GM12864 (cell line): ENCODE measurements around the gene HDGFL3.

Source experiments
- DNase-seq: peaks from one replicate; pipeline ENCODE4 v3.0.0-alpha.2; 2011; ENCODE audit warnings: low read depth
- H3K4me3 ChIP-seq: 2 replicates; pipeline ENCODE4 v1.5.1; 2011; ENCODE audit warnings: mild to moderate bottlenecking, low read depth, low read length, control low read depth
- TF ChIP-seq, protein P1 (sequence below): IDR thresholded peaks from 2 replicates; pipeline ENCODE4 v1.5.1; 2011; ENCODE audit warnings: low read depth, mild to moderate bottlenecking, moderate library complexity, low read length, control low read depth, inconsistent platforms; ENCODE audit errors: missing control alignments

HDGFL3 gene

DNA sequence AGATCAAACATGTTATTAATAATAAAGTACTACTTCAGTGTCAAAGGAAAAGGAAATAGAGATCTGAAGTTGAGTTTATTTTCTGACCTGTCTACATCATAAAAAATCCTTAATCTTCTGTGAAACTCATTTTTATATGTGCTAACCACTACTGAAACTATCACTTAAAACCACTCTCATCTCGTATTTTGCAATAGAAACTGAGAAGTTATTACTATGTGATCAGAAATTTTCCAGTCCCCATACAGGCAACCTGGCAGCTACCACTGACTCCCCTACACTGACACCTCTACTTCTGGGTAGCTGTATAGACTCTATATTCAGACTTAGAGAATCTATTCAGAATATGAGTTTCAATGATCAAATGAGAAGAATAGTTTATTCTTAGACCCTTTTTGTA is 8.3 kb downstream of the HDGFL3 start:
- TF ChIP-seq, protein P1, sequence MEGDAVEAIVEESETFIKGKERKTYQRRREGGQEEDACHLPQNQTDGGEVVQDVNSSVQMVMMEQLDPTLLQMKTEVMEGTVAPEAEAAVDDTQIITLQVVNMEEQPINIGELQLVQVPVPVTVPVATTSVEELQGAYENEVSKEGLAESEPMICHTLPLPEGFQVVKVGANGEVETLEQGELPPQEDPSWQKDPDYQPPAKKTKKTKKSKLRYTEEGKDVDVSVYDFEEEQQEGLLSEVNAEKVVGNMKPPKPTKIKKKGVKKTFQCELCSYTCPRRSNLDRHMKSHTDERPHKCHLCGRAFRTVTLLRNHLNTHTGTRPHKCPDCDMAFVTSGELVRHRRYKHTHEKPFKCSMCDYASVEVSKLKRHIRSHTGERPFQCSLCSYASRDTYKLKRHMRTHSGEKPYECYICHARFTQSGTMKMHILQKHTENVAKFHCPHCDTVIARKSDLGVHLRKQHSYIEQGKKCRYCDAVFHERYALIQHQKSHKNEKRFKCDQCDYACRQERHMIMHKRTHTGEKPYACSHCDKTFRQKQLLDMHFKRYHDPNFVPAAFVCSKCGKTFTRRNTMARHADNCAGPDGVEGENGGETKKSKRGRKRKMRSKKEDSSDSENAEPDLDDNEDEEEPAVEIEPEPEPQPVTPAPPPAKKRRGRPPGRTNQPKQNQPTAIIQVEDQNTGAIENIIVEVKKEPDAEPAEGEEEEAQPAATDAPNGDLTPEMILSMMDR, result no peak
- no peak for DNase-seq
- H3K4me3 ChIP-seq, result no peak overlapping the region

DNA sequence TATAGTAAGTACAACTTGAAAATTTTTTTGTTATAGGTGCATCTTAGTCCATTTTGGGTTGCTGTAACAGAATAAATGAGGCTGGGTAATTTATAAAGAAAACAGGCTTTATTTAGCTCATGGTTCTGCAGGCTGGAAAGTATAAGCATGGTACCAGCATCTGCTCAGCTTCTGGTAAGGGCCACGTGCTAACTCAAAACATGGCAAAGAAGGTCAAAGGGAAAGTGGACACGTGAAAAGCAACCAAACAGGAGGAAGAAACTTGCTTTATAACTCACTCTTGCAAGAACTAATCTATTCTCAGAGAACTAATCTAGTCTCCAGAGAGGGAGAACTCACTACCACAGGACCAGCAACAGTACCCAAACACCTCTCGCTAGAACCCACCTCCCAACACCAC is 9.1 kb downstream of the HDGFL3 start:
- H3K4me3 ChIP-seq, result peak overlapping the region; percentile 32; the same call in 1 of the 2 replicates
- no peak for DNase-seq
- TF ChIP-seq, protein P1, result no peak

DNA sequence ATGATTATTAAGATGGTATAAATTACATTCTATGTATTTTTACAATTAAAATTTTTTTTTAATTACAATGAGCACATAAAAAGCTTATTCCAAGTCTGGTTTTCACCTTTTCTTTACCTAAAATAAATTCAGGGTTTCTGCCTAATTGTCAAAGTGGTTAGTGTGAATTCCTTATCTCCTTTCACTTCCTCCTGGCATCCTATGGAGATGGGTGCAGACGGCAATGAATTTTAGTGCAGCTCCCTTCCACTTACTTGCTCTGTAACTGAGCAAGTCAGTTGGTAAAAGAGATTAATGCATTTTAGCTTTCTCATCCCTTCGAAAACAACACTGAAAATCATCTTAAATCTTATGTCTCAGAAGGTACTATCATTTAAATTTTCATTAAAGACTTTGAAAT is 13.1 kb downstream of the HDGFL3 start:
- no peak for DNase-seq
- TF ChIP-seq, protein P1, result no peak
- H3K4me3 ChIP-seq, result no peak overlapping the region; the same call in 1 of the 2 replicates

DNA sequence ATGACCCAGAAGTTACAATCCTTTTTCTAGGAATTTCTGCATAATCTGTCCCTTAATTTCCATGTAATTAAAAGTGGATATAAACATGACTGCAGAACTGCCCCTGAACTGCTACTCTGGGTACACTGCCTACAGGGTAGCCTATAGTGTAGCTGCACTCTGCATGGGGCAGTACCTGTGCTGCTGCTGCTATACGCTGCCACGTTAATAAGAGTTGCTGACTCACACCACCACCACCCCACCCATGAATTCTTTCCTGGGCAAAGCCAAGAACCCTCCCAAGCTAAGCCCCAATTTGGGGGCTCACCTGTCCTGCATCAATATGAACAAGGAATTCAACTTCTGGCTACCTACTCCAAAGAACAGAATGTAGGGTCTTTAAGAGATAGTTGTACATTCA is 13.9 kb downstream of the HDGFL3 start:
- TF ChIP-seq, protein P1, result no peak
- no peak for DNase-seq
- no peak overlapping the region for H3K4me3 ChIP-seq

DNA sequence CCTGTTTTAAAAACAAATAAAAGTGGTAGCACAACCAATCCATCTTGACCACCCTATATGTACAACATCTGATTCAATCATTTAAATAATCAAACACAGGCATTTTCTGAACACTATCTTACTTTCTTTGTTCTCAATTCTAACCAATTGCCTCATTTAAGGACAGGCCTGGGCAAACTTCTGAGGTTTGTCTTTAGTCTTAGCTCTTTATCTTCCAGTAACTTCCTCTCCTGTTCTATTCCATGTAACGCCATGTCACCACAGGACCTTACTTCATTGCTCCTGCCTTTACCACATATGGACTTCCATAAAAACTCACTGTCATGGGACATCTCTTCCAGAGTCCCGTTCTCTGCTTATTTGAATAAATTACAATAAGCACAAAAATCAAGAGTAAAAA is 14.9 kb downstream of the HDGFL3 start:
- TF ChIP-seq, protein P1, result no peak
- H3K4me3 ChIP-seq, result no peak overlapping the region
- no peak for DNase-seq

DNA sequence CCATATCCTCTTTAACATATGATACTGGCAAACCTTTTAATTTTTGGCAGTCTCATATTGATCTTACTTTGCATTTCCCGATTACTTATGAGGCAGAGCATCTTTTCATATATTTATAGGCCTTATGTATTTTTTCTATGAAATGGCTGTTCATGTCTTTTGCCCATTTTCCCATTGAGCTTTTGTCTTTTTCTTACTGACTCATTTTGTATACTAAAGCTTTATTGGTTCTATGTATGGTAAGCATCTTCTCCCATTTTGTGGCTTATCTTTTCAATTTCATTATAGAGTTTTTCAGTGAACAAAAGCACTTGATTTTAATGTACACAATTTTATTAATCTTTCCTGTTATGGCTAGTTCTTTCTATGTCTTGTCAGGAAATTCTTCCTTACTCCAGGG is 17.2 kb downstream of the HDGFL3 start:
- TF ChIP-seq, protein P1, result no peak
- no peak overlapping the region for H3K4me3 ChIP-seq
- no peak for DNase-seq

DNA sequence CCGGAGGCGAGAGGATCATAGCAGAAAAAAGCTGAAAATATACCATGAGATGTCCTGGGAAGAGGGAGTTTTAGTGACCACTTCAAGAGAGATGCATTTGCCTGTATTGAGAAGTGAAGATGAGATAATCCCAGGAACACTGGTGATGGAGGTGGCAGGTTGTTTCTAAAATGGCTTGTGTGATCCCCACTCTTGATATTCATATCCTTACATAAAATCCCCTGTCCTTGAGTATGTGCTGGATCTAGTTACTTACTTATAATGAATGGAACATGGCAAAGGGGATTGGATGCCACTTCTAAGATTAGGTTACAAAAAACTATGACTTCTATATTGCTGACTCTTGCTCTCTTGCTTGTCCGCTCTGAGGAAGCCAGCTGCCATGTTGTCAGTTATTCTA is 22.1 kb downstream of the HDGFL3 start:
- no peak overlapping the region for H3K4me3 ChIP-seq
- DNase-seq, result no peak
- TF ChIP-seq, protein P1, result no peak
